Fibroblast of the conjunctiva (primary cell): ENCODE data around the gene SLC22A14.
A peak's percentile ranks its signal among the peaks of the same experiment; 100 is the strongest.

ENCODE experiments used
- DNase-seq: peaks from one replicate; pipeline ENCODE4 v3.0.0-alpha.2; 2010; ENCODE audit warnings: low read depth

SLC22A14 gene

GRCh38 chr3:38346587-38347410 is 64.7 kb downstream of the SLC22A14 start, which contains the start of gene XYLB:
Gene XYLB (plus strand): TSS chr3:38346785. CDS start chr3:38346869, 84 bp downstream.
- peak; percentile 57 for DNase-seq

GRCh38 chr3:38347421-38348200 is 65.5 kb downstream of the SLC22A14 start:
- no peak for DNase-seq

GRCh38 chr3:38348903-38349302 is 66.8 kb downstream of the SLC22A14 start:
- no peak for DNase-seq

- no peak for DNase-seq
Measured at GRCh38 chr3:38349684-38350359, 67.7 kb downstream of the SLC22A14 start.

DNA sequence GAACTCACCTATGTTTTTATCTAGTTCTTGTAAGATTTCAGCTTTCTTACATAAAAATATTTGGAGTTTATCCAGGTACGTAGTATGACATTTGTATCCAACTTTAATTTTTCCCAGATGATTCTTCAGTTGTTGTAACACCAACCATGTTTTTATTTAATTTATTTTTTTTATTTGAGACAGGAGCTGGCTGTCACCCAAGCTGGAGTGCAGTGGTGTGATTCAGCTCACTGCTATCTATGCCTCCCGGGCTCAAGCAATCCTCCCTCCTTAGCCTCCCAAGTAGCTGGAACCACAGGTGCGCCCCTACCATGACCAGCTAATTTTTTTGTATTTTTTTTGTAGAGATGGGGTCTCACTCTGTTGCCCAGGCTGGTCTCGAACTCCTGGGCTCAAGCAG is 71.1 kb downstream of the SLC22A14 start:
- DNase-seq, result peak; percentile 53

DNA sequence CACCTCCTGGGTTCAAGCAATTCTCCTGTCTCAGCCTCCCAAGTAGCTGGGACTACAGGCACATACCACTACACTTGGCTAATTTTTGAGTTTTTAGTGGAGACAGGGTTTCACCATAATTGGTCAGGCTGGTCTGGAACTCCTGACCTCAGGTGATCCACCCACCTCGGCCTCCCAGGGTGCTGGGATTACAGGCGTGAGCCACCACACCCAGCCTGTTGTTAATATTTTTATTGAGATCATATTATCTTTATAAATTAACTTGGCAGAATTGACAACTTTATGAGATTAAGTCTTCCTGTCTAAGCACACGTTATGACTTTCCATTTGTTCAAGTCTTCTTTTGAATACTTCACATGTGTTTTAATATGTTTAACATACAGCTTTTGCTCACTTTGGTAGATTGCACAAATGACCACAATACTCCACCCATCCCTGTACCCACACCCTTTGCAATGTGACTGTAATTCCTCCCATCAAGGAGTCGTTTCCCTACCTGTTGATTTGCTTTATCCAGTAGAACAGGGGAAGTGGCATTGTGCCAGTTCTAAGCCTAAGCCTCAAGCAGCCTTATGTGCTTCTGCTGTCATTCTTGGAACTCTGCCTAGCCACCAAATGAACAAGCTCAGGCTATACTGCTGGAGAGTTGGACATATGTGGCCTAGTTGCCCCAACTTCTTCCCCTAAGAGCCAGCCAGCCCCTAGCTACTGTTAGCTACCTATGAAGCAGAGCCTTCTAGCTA is 72.7 kb downstream of the SLC22A14 start:
- DNase-seq, result peak; percentile 67

GRCh38 chr3:38359038-38359437 is 76.9 kb downstream of the SLC22A14 start:
- DNase-seq, result no peak

DNA sequence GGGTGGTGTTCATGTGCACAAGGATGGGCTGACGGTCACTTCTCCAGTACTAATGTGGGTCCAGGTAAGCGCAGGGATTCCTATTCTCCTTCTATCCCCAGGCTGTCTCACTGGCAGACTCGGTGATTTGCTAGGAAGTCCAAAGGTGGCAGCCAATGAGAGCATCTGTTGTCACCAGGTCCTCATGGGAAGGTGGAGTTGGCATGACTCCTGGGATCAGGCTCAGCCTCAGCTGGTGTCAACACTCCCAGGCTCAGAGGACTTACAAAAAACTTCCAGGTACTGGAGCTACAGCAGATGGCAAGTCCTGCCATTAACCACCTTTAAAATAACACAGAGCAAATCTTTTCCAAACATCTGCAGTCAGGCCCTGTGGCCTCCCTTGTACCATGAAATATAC is 78.3 kb downstream of the SLC22A14 start:
- DNase-seq, result no peak

- DNase-seq, result no peak
Measured at GRCh38 chr3:38361496-38361895, 79.4 kb downstream of the SLC22A14 start.

GRCh38 chr3:38362825-38363224 is 80.7 kb downstream of the SLC22A14 start:
- no peak for DNase-seq

GRCh38 chr3:38364721-38365400 is 82.8 kb downstream of the SLC22A14 start:
- no peak for DNase-seq

- DNase-seq, result no peak
Measured at GRCh38 chr3:38365469-38366062, 83.5 kb downstream of the SLC22A14 start.

DNA sequence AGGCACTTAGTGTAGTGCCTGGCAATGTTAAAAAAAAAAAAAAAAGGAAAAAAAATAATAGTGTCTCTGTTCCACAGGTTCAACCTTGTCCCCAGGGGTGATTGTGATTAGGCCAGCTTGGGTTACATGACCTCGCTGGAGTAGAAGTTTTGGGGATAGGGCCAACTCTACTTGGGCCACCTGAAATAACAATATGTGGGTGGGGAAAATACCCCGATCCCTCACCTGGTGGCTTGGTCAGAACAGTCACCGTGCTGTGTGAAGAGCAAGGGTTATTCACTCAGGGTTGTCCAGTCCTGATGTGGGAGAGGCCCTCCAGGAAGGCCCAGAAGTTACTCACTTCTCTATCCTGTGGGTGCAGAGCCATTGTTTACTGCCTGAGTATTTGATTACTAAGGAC is 84.0 kb downstream of the SLC22A14 start:
- no peak for DNase-seq

DNA sequence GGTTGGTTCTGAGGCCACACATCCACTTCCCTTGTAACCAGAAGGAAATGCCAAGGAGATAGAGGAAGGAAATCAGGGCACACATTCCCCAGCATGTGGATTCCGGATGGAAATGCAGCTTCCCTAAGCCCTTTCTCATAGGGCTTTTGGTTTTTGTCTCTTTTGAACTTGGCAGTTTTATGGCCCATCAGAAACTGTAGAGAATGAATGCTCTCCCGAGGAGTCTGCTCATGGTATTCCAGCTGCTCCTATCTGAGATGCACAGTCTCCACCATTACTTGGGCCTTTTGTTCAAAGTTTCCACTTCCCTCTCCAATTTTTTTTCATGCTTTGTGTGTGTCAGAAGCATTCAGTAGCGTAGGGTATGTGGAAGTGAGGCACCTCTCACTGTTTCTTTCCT is 85.7 kb downstream of the SLC22A14 start:
- DNase-seq, result no peak
